ENCODE measurements around the gene B3GALT2. TPM values are rescaled to one million over a fixed set of nuclear protein-coding genes. Genes with fewer than 3 reads are reported as not detected.

B3GALT2 gene
- total and polyA plus RNA-seq, 2 donors (not counting 3 experiments of a cell fraction or from before 2014, with no cell fraction given), result not detected

GRCh38 chr1:193213998-193214397 is 27.6 kb upstream of the B3GALT2 start:
- intact Hi-C loops (cut with micrococcal nuclease), result no loop called here
- FAIRE-seq (no peak), DNase-seq (ENCODE audit: low read depth, low spot score) (no peak)
- dilution Hi-C loops (cut with MboI; ENCODE audit: extremely low pct_ligation_motif_present, low sequenced_read_pairs), result no loop called here
- Histone ChIP-seq H3K4me3 (replicated peaks in 1 of 3; ENCODE audit: insufficient read depth in 1 of 3, low read depth in 1 of 3, low read length in 3 of 3) (no peak overlapping the region), H3K27me3 (ENCODE audit: control insufficient read depth in 2 of 2, insufficient read depth in 2 of 2, low read length in 2 of 2) (no peaks in the 10 kb centered on the region), H3K4me2 (ENCODE audit: insufficient read depth, low read length) (no peak overlapping the region), H3K9me3 (replicated peaks; ENCODE audit: control insufficient read depth, insufficient read depth, low read length) (no peaks in the 10 kb centered on the region), H3K79me2 (ENCODE audit: control insufficient read depth, insufficient read depth, low read length) (no peaks in the 10 kb centered on the region), H3K36me3 (ENCODE audit: control insufficient read depth in 2 of 2, extremely low read depth in 1 of 2, insufficient read depth in 2 of 2, low read length in 2 of 2) (peaks cover 5% of the 10 kb centered on the region in 2 experiments), H3K4me1 (ENCODE audit: control insufficient read depth, extremely low read depth, insufficient read depth, low read length) (peaks cover 10% of the 10 kb centered on the region), H3K9ac (replicated peaks; ENCODE audit: extremely low read depth, insufficient read depth, low read length) (no peak overlapping the region), H3K9me1 (replicated peaks; ENCODE audit: control insufficient read depth, extremely low read depth, insufficient read depth, low read length) (no peaks in the 10 kb centered on the region), H3K27ac (ENCODE audit: insufficient read depth, low read depth, low read length) (no peak overlapping the region), H2AFZ (ENCODE audit: low read depth, low read length) (no peak overlapping the region), H4K20me1 (replicated peaks; ENCODE audit: control insufficient read depth, extremely low read depth, insufficient read depth, low read length) (no peaks in the 10 kb centered on the region)
- BruUV-seq (replicated peaks), result no TSS peak
- ChIA-PET POLR2A (no interaction called here), CTCF (no interaction called here)
- TF ChIP-seq POLR2A (IDR thresholded peaks at IDR 0.05; ENCODE audit: low read depth, low read length) (no peak), JUN (IDR thresholded peaks at IDR 0.05; ENCODE audit: borderline replicate concordance, insufficient read depth, insufficient read length, low read depth) (no peak), GATA2 (IDR thresholded peaks at IDR 0.05; ENCODE audit: insufficient read depth, insufficient read length, low read depth, low read length) (no peak), EZH2 (IDR thresholded peaks at IDR 0.05; ENCODE audit: borderline replicate concordance, low read depth, low read length, severe bottlenecking) (no peak), MAX (IDR thresholded peaks at IDR 0.05; ENCODE audit: insufficient read depth, insufficient read length) (no peak), MYC (IDR thresholded peaks at IDR 0.05; ENCODE audit: low read depth, low read length) (no peak), FOS (IDR thresholded peaks at IDR 0.05; ENCODE audit: borderline replicate concordance, insufficient read depth, low read length) (no peak), CTCF (IDR thresholded peaks at IDR 0.05; ENCODE audit: extremely low read depth in 1 of 2, insufficient read depth in 1 of 2, low read depth in 1 of 2, low read length in 2 of 2) (no peak), POLR2AphosphoS5 (IDR thresholded peaks at IDR 0.05; ENCODE audit: insufficient read depth, low read depth, low read length) (no peak)

All from endothelial cell of umbilical vein (primary cell).